Measurements from ENCODE around the gene KPNA5.

DNA sequence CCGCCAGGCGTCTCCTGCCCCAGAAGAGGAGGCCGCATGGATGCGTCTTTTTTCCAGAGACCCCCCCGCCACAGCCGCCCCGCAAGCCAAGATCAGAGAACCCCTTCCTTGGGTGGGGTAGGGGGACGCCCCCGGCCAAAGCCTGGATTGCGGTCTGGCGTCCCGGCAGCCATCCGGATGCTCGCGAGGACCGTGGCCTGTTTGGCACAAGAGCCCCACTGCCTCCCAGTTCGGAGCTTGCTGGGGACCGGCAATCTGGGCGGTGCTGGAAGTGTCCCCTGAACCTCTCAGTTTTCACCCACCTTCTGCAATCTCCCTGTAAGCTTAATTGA is 83.6 kb downstream of the KPNA5 start:
- TF ChIP-seq, protein P1, sequence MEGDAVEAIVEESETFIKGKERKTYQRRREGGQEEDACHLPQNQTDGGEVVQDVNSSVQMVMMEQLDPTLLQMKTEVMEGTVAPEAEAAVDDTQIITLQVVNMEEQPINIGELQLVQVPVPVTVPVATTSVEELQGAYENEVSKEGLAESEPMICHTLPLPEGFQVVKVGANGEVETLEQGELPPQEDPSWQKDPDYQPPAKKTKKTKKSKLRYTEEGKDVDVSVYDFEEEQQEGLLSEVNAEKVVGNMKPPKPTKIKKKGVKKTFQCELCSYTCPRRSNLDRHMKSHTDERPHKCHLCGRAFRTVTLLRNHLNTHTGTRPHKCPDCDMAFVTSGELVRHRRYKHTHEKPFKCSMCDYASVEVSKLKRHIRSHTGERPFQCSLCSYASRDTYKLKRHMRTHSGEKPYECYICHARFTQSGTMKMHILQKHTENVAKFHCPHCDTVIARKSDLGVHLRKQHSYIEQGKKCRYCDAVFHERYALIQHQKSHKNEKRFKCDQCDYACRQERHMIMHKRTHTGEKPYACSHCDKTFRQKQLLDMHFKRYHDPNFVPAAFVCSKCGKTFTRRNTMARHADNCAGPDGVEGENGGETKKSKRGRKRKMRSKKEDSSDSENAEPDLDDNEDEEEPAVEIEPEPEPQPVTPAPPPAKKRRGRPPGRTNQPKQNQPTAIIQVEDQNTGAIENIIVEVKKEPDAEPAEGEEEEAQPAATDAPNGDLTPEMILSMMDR (IDR thresholded peaks at IDR 0.05) = no peak
- TF ChIP-seq CBFB (CRISPR knock-in tag; IDR thresholded peaks at IDR 0.05; ENCODE audit: low read depth) (no peak), RORB (CRISPR knock-in tag; IDR thresholded peaks at IDR 0.05) (no peak), E2F1 (CRISPR knock-in tag; IDR thresholded peaks at IDR 0.05) (no peak), ETV6 (CRISPR knock-in tag; IDR thresholded peaks at IDR 0.05) (no peak), JUN (CRISPR knock-in tag; IDR thresholded peaks at IDR 0.05) (no peak), NR2C2 (CRISPR knock-in tag; IDR thresholded peaks at IDR 0.05) (no peak), FOXP4 (CRISPR knock-in tag; IDR thresholded peaks at IDR 0.05) (no peak), CREB1 (CRISPR knock-in tag; IDR thresholded peaks at IDR 0.05) (no peak), FOXJ3 (CRISPR knock-in tag; IDR thresholded peaks at IDR 0.05; ENCODE audit: borderline replicate concordance) (no peak)
